Sigmoid colon (tissue), 7 donors: ENCODE results near the gene CDY2A. TPM values are rescaled to one million over a fixed set of nuclear protein-coding genes. Genes with fewer than 3 reads are reported as not detected.
"Not testable (repeated sequence)": the region's sequence is repeated elsewhere in the genome, so short reads cannot be mapped to it uniquely, and the experiment has no call there.

Experiments
- DNase-seq: peaks from one replicate; pipeline ENCODE4 v3.0.0-alpha.2; 2019
- H3K27ac ChIP-seq, 4 donors: fragments of 200-600 bp; sonication (generic); one replicate each; pipeline ENCODE4 v1.5.1; 2016 to 2019; ENCODE audit warnings: mild to moderate bottlenecking in 1 of 4
- H3K27me3 ChIP-seq, 3 donors: fragments of 200-600 bp; sonication (generic); one replicate each; pipeline ENCODE4 v1.5.1; 2019; ENCODE audit warnings: mild to moderate bottlenecking in 1 of 3
- H3K36me3 ChIP-seq, 4 donors: fragments of 200-600 bp; sonication (generic); one replicate each; pipeline ENCODE4 v1.5.1; 2016 to 2019
- H3K4me1 ChIP-seq, 4 donors: fragments of 200-600 bp; sonication (generic); one replicate each; pipeline ENCODE4 v1.5.1; 2017 to 2019
- H3K4me3 ChIP-seq, 4 donors: fragments of 200-600 bp; sonication (generic); one replicate each; pipeline ENCODE4 v1.5.1; 2017 to 2019; ENCODE audit warnings: mild to moderate bottlenecking in 2 of 4, moderate library complexity in 1 of 4
- H3K9me3 ChIP-seq, 4 donors: fragments of 200-600 bp in 3 of 4; sonication (generic) in 3 of 4; one replicate each; pipeline versions ENCODE4 v1.5.1 to v1.6.1; 2013 to 2019
- WGBS, 2 donors: extraction: QIAGEN DNeasy Blood & Tissue Kit; methylation state at CpG; one replicate each; pipeline ENCODE4 v1.1.7; 2013; 5-methylcytosine and 5-hydroxymethylcytosine counted together
- intact Hi-C: fragments of 100-400 bp; cut with DNase I; formaldehyde crosslinking; loops from one replicate; pipeline ENCODE4 v1.15.1; 2023
- polyA plus RNA-seq, 3 donors: library from polyadenylated mRNA; stranded (reverse); fragments of 200-250 nt; gene quantifications; one replicate each; pipeline ENCODE4 v1.2.3, GENCODE V29; 2013
- total RNA-seq, 4 donors: library from RNA; depleted of rRNA; stranded (reverse); fragments of >200 nt; gene quantifications; one replicate each; pipeline ENCODE4 v1.1.0, GENCODE V29; 2016
- donor health status: healthy with polysubstance abuse.
- donor health status: Bipolar disorder and iron deficiency.
- donor health status: healthy.

The CDY2A gene
- total and polyA plus RNA-seq, 7 donors = not detected

DNA sequence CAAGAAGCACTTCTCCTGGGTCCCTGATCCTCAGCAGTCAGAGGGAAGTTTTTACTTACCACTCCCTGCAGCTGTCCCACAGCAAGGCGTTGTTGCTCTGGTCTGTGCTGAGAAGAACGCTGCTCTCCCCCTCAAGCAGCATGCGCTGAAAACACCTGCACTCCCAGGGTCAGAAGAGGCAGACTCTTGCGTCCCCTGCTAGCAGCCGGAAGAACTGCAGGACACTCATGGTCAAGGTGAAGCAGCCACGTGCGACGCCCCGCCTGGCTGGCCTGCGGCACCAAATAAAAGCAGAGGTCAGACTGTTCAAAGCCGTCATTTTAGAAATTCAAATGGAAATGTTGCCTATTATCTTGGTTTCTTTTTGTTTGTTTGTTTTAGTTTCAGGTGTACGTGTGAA is 47.9 kb downstream of the CDY2A start:
- H3K4me1 ChIP-seq, intact Hi-C loops, H3K4me3 ChIP-seq, DNase-seq, H3K27ac ChIP-seq, H3K27me3 ChIP-seq, H3K9me3 ChIP-seq, H3K36me3 ChIP-seq: not testable (repeated sequence)
- whole genome bisulfite sequencing, 2 donors = no CpG with 5 or more reads among the region's 12 CpGs

Other genes starting within 250 kb of the CDY2A start
- not detected for gene CDY2B, start 145.6 kb upstream of the CDY2A start, total RNA-seq
- not detected for gene CDY2B, start 145.6 kb upstream of the CDY2A start, polyA plus RNA-seq